Measurements from ENCODE around the gene TMEM72. TPM values are rescaled to one million over a fixed set of nuclear protein-coding genes. Genes with fewer than 3 reads are reported as not detected.

The TMEM72 gene
- total RNA-seq, 2 experiments from 2014 or later: not detected

- ChIA-PET CTCF (interaction anchor here (0.5 to 1.3 kb wide), 3 partner anchors 12 to 1876 kb away, joined by 3 to 5 read pairs (median 4); no protein-coding TSS in a partner anchor), POLR2A (no interaction called here)
- intact Hi-C loops (cut with DNase I, micrococcal nuclease): no loop called here
- Mint-ChIP-seq H3K27ac (no peak overlapping the region), H3K27me3 (no peaks in the 10 kb centered on the region), H3K4me1 (no peaks in the 10 kb centered on the region), H3K36me3 (ENCODE audit: low read depth) (no peaks in the 10 kb centered on the region), H3K9me3 (ENCODE audit: low read depth) (no peaks in the 10 kb centered on the region), H3K4me3 (no peak overlapping the region)
- ATAC-seq: no peak
- no peak for DNase-seq
These were observed 10.4 kb downstream of the TMEM72 start for GRCh38 chr10:44921506-44921905.

GRCh38 chr10:44922021-44922420 lies 10.9 kb downstream of the TMEM72 start:
- H3K9me3 Mint-ChIP-seq (ENCODE audit: low read depth): no peaks in the 10 kb centered on the region
- intact Hi-C loops (cut with DNase I, micrococcal nuclease): no loop called here
- ChIA-PET POLR2A (no interaction called here), CTCF (no interaction called here)
- H3K4me1 Mint-ChIP-seq: no peaks in the 10 kb centered on the region
- H3K36me3 Mint-ChIP-seq (ENCODE audit: low read depth): no peaks in the 10 kb centered on the region
- no peaks in the 10 kb centered on the region for H3K27me3 Mint-ChIP-seq
- H3K4me3 Mint-ChIP-seq: no peak overlapping the region
- ATAC-seq (no peak), DNase-seq (no peak)
- H3K27ac Mint-ChIP-seq: no peak overlapping the region

- no peak for DNase-seq
- H3K27me3 Mint-ChIP-seq: no peaks in the 10 kb centered on the region
- ChIA-PET CTCF (no interaction called here), POLR2A (no interaction called here)
- no peak for ATAC-seq
- H3K9me3 Mint-ChIP-seq (ENCODE audit: low read depth): no peaks in the 10 kb centered on the region
- H3K4me1 Mint-ChIP-seq: no peaks in the 10 kb centered on the region
- no peak overlapping the region for H3K4me3 Mint-ChIP-seq
- intact Hi-C loops (cut with DNase I, micrococcal nuclease): no loop called here
- H3K27ac Mint-ChIP-seq: no peak overlapping the region
- no peaks in the 10 kb centered on the region for H3K36me3 Mint-ChIP-seq (ENCODE audit: low read depth)
These were observed 11.8 kb downstream of the TMEM72 start for GRCh38 chr10:44922796-44923545.

GRCh38 chr10:44923611-44924010 lies 12.5 kb downstream of the TMEM72 start:
- no peak for DNase-seq
- ChIA-PET CTCF (no interaction called here), POLR2A (no interaction called here)
- intact Hi-C loops (cut with DNase I, micrococcal nuclease): no loop called here
- Mint-ChIP-seq H3K27me3 (no peaks in the 10 kb centered on the region), H3K27ac (no peak overlapping the region), H3K9me3 (ENCODE audit: low read depth) (no peaks in the 10 kb centered on the region), H3K4me3 (no peak overlapping the region), H3K36me3 (ENCODE audit: low read depth) (no peaks in the 10 kb centered on the region), H3K4me1 (no peaks in the 10 kb centered on the region)
- ATAC-seq: no peak

- POLR2A ChIA-PET: no interaction called here
- Mint-ChIP-seq H3K27ac (no peak overlapping the region), H3K4me1 (no peaks in the 10 kb centered on the region), H3K9me3 (ENCODE audit: low read depth) (no peaks in the 10 kb centered on the region), H3K4me3 (no peak overlapping the region), H3K27me3 (no peaks in the 10 kb centered on the region), H3K36me3 (ENCODE audit: low read depth) (no peaks in the 10 kb centered on the region)
- CTCF ChIA-PET: no interaction called here
- DNase-seq (no peak), ATAC-seq (no peak)
- intact Hi-C loops (cut with DNase I, micrococcal nuclease): no loop called here
These were observed 13.3 kb downstream of the TMEM72 start for GRCh38 chr10:44924261-44925040.

GRCh38 chr10:44925224-44925623 lies 14.1 kb downstream of the TMEM72 start:
- Mint-ChIP-seq H3K36me3 (ENCODE audit: low read depth) (no peaks in the 10 kb centered on the region), H3K27ac (no peak overlapping the region), H3K27me3 (no peaks in the 10 kb centered on the region), H3K4me3 (no peak overlapping the region), H3K9me3 (ENCODE audit: low read depth) (no peaks in the 10 kb centered on the region), H3K4me1 (no peaks in the 10 kb centered on the region)
- intact Hi-C loops (cut with DNase I, micrococcal nuclease): no loop called here
- ATAC-seq (peak; percentile 39), DNase-seq (peak; percentile 25)
- ChIA-PET CTCF (no interaction called here), POLR2A (no interaction called here)

GRCh38 chr10:44925811-44926750 lies 14.9 kb downstream of the TMEM72 start:
- intact Hi-C loops (cut with DNase I, micrococcal nuclease): no loop called here
- ATAC-seq: no peak
- H3K9me3 Mint-ChIP-seq (ENCODE audit: low read depth): no peaks in the 10 kb centered on the region
- no peaks in the 10 kb centered on the region for H3K27me3 Mint-ChIP-seq
- H3K4me1 Mint-ChIP-seq: no peaks in the 10 kb centered on the region
- ChIA-PET POLR2A (no interaction called here), CTCF (no interaction called here)
- H3K36me3 Mint-ChIP-seq (ENCODE audit: low read depth): no peaks in the 10 kb centered on the region
- H3K4me3 Mint-ChIP-seq: no peak overlapping the region
- DNase-seq: no peak
- no peak overlapping the region for H3K27ac Mint-ChIP-seq

- DNase-seq (no peak), ATAC-seq (no peak)
- ChIA-PET POLR2A (no interaction called here), CTCF (interaction anchor here (1.5 kb wide), 1 partner anchor 27 kb away, joined by 3 read pairs; no protein-coding TSS in a partner anchor)
- Mint-ChIP-seq H3K36me3 (ENCODE audit: low read depth) (no peaks in the 10 kb centered on the region), H3K4me1 (no peaks in the 10 kb centered on the region), H3K9me3 (ENCODE audit: low read depth) (no peaks in the 10 kb centered on the region), H3K27me3 (no peaks in the 10 kb centered on the region), H3K4me3 (no peak overlapping the region), H3K27ac (no peak overlapping the region)
- intact Hi-C loops (cut with DNase I, micrococcal nuclease): no loop called here
These were observed 15.7 kb downstream of the TMEM72 start for GRCh38 chr10:44926751-44927351.

- CTCF ChIA-PET: interaction anchor here (1.5 kb wide), 1 partner anchor 26 kb away, joined by 3 read pairs; no protein-coding TSS in a partner anchor
- H3K36me3 Mint-ChIP-seq (ENCODE audit: low read depth): no peaks in the 10 kb centered on the region
- intact Hi-C loops (cut with DNase I, micrococcal nuclease): no loop called here
These were observed 16.2 kb downstream of the TMEM72 start for GRCh38 chr10:44927352-44927751.

GRCh38 chr10:44928462-44928861 lies 17.3 kb downstream of the TMEM72 start:
- no peak for ATAC-seq
- no peaks in the 10 kb centered on the region for H3K27me3 Mint-ChIP-seq
- H3K9me3 Mint-ChIP-seq (ENCODE audit: low read depth): no peaks in the 10 kb centered on the region
- no peaks in the 10 kb centered on the region for H3K36me3 Mint-ChIP-seq (ENCODE audit: low read depth)
- no peaks in the 10 kb centered on the region for H3K4me1 Mint-ChIP-seq
- intact Hi-C loops (cut with DNase I, micrococcal nuclease): no loop called here
- H3K4me3 Mint-ChIP-seq: no peak overlapping the region
- DNase-seq: no peak
- ChIA-PET CTCF (interaction anchor here (1.2 kb wide), 1 partner anchor 40 kb away, joined by 5 read pairs; no protein-coding TSS in a partner anchor), POLR2A (no interaction called here)
- no peak overlapping the region for H3K27ac Mint-ChIP-seq

More at GRCh38 chr10:44927352-44927751, 16.2 kb downstream of the TMEM72 start:
- H3K9me3 Mint-ChIP-seq (ENCODE audit: low read depth): no peaks in the 10 kb centered on the region
- POLR2A ChIA-PET: no interaction called here
- ATAC-seq (no peak), DNase-seq (no peak)
- no peak overlapping the region for H3K4me3 Mint-ChIP-seq
- no peaks in the 10 kb centered on the region for H3K4me1 Mint-ChIP-seq
- H3K27ac Mint-ChIP-seq: no peak overlapping the region
- H3K27me3 Mint-ChIP-seq: no peaks in the 10 kb centered on the region

Measured in activated CD4-positive, alpha-beta T cell treated with anti-CD3 and anti-CD28 coated beads for 36 hours (primary cell).